Measurements from ENCODE around the gene PPIF. TPM values are rescaled to one million over a fixed set of nuclear protein-coding genes. Genes with fewer than 3 reads are reported as not detected.
A peak's percentile ranks its signal among the peaks of the same experiment; 100 is the strongest.

Gene PPIF
- total and polyA plus RNA-seq, 4 donors = 21.7 to 96.8 (median 39.9) TPM

DNA sequence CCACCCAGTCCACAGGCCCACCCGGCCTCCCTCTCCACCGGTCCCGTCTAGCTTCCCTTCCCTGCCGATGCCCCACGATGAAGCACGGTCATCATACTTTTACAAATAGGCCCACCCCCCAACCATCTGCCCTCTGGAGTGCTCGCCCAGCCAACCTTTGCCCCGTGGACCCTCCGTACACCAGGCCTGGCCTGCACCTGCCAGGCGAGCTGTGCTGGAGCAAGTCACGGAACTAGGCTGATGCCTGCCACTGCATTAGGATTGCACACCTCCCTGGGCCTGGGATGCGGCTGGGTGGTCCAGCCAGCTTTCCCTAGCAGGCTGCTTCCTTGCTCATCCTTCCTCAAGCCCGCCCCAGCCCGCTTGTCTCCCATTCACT lies 44.7 kb downstream of the PPIF start:
- TF ChIP-seq, protein P1, sequence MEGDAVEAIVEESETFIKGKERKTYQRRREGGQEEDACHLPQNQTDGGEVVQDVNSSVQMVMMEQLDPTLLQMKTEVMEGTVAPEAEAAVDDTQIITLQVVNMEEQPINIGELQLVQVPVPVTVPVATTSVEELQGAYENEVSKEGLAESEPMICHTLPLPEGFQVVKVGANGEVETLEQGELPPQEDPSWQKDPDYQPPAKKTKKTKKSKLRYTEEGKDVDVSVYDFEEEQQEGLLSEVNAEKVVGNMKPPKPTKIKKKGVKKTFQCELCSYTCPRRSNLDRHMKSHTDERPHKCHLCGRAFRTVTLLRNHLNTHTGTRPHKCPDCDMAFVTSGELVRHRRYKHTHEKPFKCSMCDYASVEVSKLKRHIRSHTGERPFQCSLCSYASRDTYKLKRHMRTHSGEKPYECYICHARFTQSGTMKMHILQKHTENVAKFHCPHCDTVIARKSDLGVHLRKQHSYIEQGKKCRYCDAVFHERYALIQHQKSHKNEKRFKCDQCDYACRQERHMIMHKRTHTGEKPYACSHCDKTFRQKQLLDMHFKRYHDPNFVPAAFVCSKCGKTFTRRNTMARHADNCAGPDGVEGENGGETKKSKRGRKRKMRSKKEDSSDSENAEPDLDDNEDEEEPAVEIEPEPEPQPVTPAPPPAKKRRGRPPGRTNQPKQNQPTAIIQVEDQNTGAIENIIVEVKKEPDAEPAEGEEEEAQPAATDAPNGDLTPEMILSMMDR (IDR thresholded peaks at IDR 0.05; ENCODE audit: control extremely low read depth, extremely low read depth) = no peak
- no peak overlapping the region for H3K27ac ChIP-seq (ENCODE audit: low read depth in 1 of 2, low read length in 1 of 2)

DNA sequence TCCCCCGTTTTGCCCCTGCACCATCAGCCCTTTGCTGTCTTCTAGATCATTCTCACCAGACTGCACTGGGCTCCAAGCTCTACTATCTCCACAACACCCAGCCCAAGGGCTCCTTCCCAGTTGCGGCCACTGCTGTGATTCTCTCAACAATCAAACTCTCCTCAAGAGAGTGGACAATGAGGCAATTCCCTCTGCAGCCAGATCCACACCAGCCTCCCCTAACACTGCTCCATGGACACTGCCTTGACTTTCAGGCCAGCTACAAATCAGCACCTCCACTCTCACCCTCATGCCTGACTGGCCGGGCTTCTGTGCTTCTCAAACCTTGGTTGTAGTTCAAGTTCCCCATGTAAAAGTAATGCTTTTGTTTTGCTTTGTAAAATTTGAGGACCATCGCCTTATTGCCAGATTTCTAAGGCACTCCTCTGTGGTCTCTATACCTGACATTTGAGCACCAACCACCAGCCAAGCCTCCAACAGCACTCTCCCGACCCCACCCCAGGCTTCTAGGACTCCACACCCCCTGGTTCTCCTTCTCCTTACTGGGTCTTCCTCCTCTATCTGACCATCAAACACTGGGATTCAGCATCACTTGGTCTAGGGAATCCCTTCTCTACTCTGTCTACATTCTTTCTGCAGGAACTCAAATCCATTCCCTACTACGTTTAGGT lies 45.4 kb downstream of the PPIF start:
- WGBS, 2 donors = 80 to 91% methylated on average over 6 of the region's 6 CpGs
- Histone ChIP-seq H3K9me3 (ENCODE audit: control insufficient read depth in 4 of 4, insufficient read depth in 3 of 4, low read length in 3 of 4) (no peaks in the 10 kb centered on the region), H3K27ac (ENCODE audit: low read depth in 1 of 2, low read length in 1 of 2) (no peak overlapping the region), H3K36me3 (ENCODE audit: control insufficient read depth in 4 of 4, insufficient read depth in 4 of 4, low read length in 4 of 4) (peaks cover 0 to 22% (median 20%) of the 10 kb centered on the region in 4 donors), H3K4me3 (no peak overlapping the region), H3K27me3 (ENCODE audit: control insufficient read depth in 3 of 3, insufficient read depth in 3 of 3, low read length in 2 of 3) (no peaks in the 10 kb centered on the region), H3K4me1 (ENCODE audit: control insufficient read depth in 5 of 5, insufficient read depth in 5 of 5, low read length in 5 of 5) (peaks cover 5 to 22% (median 7%) of the 10 kb centered on the region in 5 donors), H3K9ac (ENCODE audit: insufficient read depth in 1 of 2, low read length in 2 of 2) (no peak overlapping the region)
- DNase-seq (peak in 1 of 3 donors; percentile 7), ATAC-seq (ENCODE audit: insufficient read depth, low FRiP score) (no peak)
- TF ChIP-seq, protein P1 (IDR thresholded peaks at IDR 0.05; ENCODE audit: control extremely low read depth, extremely low read depth) = no peak

More for the DNA sequence above, 44.7 kb downstream of the PPIF start:
- H3K4me3 ChIP-seq = no peak overlapping the region
- peaks cover 2 to 16% (median 7%) of the 10 kb centered on the region in 5 donors for H3K4me1 ChIP-seq (ENCODE audit: control insufficient read depth in 5 of 5, insufficient read depth in 5 of 5, low read length in 5 of 5)
- H3K9me3 ChIP-seq (ENCODE audit: control insufficient read depth in 4 of 4, insufficient read depth in 3 of 4, low read length in 3 of 4) = no peaks in the 10 kb centered on the region
- peak in 1 of 3 donors; percentile 7 for DNase-seq
- 95% methylated on average over 14 of the region's 14 CpGs for WGBS, 2 donors
- no peak for ATAC-seq (ENCODE audit: insufficient read depth, low FRiP score)
- H3K9ac ChIP-seq (ENCODE audit: insufficient read depth in 1 of 2, low read length in 2 of 2) = no peak overlapping the region
- no peaks in the 10 kb centered on the region for H3K27me3 ChIP-seq (ENCODE audit: control insufficient read depth in 3 of 3, insufficient read depth in 3 of 3, low read length in 2 of 3)
- peaks cover 0 to 25% (median 21%) of the 10 kb centered on the region in 4 donors for H3K36me3 ChIP-seq (ENCODE audit: control insufficient read depth in 4 of 4, insufficient read depth in 4 of 4, low read length in 4 of 4)

- DNase-seq = no peak
- H3K36me3 ChIP-seq (ENCODE audit: control insufficient read depth in 4 of 4, insufficient read depth in 4 of 4, low read length in 4 of 4) = peaks cover 0 to 20% (median 16%) of the 10 kb centered on the region in 4 donors
These were observed 46.1 kb downstream of the PPIF start for GRCh38 chr10:79393221-79393923.

More at GRCh38 chr10:79393221-79393923, 46.1 kb downstream of the PPIF start:
- WGBS, 2 donors = 95 to 97% methylated on average over 4 of the region's 4 CpGs
- no peak for ATAC-seq (ENCODE audit: insufficient read depth, low FRiP score)
- Histone ChIP-seq H3K9me3 (ENCODE audit: control insufficient read depth in 4 of 4, insufficient read depth in 3 of 4, low read length in 3 of 4) (no peaks in the 10 kb centered on the region), H3K27ac (ENCODE audit: low read depth in 1 of 2, low read length in 1 of 2) (no peak overlapping the region), H3K4me3 (no peak overlapping the region), H3K9ac (ENCODE audit: insufficient read depth in 1 of 2, low read length in 2 of 2) (no peak overlapping the region), H3K27me3 (ENCODE audit: control insufficient read depth in 3 of 3, insufficient read depth in 3 of 3, low read length in 2 of 3) (no peaks in the 10 kb centered on the region), H3K4me1 (ENCODE audit: control insufficient read depth in 5 of 5, insufficient read depth in 5 of 5, low read length in 5 of 5) (peaks cover 5 to 29% (median 13%) of the 10 kb centered on the region in 5 donors)
- TF ChIP-seq, protein P1 (IDR thresholded peaks at IDR 0.05; ENCODE audit: control extremely low read depth, extremely low read depth) = no peak

Measured in lung (tissue), 12 donors.